ENCODE measurements around the gene TTI1.
"Not testable (repeated sequence)": the region's sequence is repeated elsewhere in the genome, so short reads cannot be mapped to it uniquely, and the experiment has no call there.

TTI1 gene

GRCh38 chr20:37968841-37969401, 64.3 kb downstream of the TTI1 start:
- no peak for DNase-seq (ENCODE audit: low read depth)

GRCh38 chr20:37963483-37963882, 69.8 kb downstream of the TTI1 start:
- DNase-seq (ENCODE audit: low read depth) = not testable (repeated sequence)

GRCh38 chr20:37961066-37961465, 72.2 kb downstream of the TTI1 start:
- DNase-seq (ENCODE audit: low read depth) = no peak

- no peak for DNase-seq (ENCODE audit: low read depth)
These were observed 74.3 kb downstream of the TTI1 start for GRCh38 chr20:37958856-37959520.

GRCh38 chr20:37956107-37956585, 77.1 kb downstream of the TTI1 start:
- no peak for DNase-seq (ENCODE audit: low read depth)

- DNase-seq (ENCODE audit: low read depth) = no peak
These were observed 77.7 kb downstream of the TTI1 start for GRCh38 chr20:37955511-37955910.

- no peak for DNase-seq (ENCODE audit: low read depth)
These were observed 78.6 kb downstream of the TTI1 start for GRCh38 chr20:37954626-37955025.

- DNase-seq (ENCODE audit: low read depth) = no peak
These were observed 79.1 kb downstream of the TTI1 start for GRCh38 chr20:37954190-37954589.

- no peak for DNase-seq (ENCODE audit: low read depth)
These were observed 84.3 kb downstream of the TTI1 start for GRCh38 chr20:37948956-37949355.

- no peak for DNase-seq (ENCODE audit: low read depth)
These were observed 85.3 kb downstream of the TTI1 start for GRCh38 chr20:37947943-37948342.

- DNase-seq (ENCODE audit: low read depth) = no peak
These were observed 86.3 kb downstream of the TTI1 start for GRCh38 chr20:37946946-37947345.

GRCh38 chr20:37945091-37945547, 88.1 kb downstream of the TTI1 start:
- DNase-seq (ENCODE audit: low read depth) = no peak

- no peak for DNase-seq (ENCODE audit: low read depth)
These were observed 88.7 kb downstream of the TTI1 start for GRCh38 chr20:37944456-37944981.

- DNase-seq (ENCODE audit: low read depth) = no peak
These were observed 89.5 kb downstream of the TTI1 start for GRCh38 chr20:37943501-37944455.

- DNase-seq (ENCODE audit: low read depth) = no peak
These were observed 90.2 kb downstream of the TTI1 start for GRCh38 chr20:37943033-37943432.

- no peak for DNase-seq (ENCODE audit: low read depth)
These were observed 91.3 kb downstream of the TTI1 start for GRCh38 chr20:37941992-37942391.

GRCh38 chr20:37941332-37941731, 91.9 kb downstream of the TTI1 start:
- DNase-seq (ENCODE audit: low read depth) = no peak

GRCh38 chr20:37940858-37941257, 92.4 kb downstream of the TTI1 start:
- no peak for DNase-seq (ENCODE audit: low read depth)

GRCh38 chr20:37939701-37940560, 93.3 kb downstream of the TTI1 start:
- no peak for DNase-seq (ENCODE audit: low read depth)

- DNase-seq (ENCODE audit: low read depth) = no peak
These were observed 94.3 kb downstream of the TTI1 start for GRCh38 chr20:37938954-37939353.

GRCh38 chr20:37938181-37938750, 95.0 kb downstream of the TTI1 start:
- DNase-seq (ENCODE audit: low read depth) = no peak

All from fibroblast of the conjunctiva (primary cell).